Memory B cell (primary cell): ENCODE data around the gene SMIM36.
"Not testable (repeated sequence)": the region's sequence is repeated elsewhere in the genome, so short reads cannot be mapped to it uniquely, and the experiment has no call there.

Experiments used
- ATAC-seq: fragments of 150-1000 bp; cut with Tn5 transposase; 2 replicates; pipeline ENCODE4 v1.10.0; 2021; ENCODE audit warnings: low read depth, mild to moderate bottlenecking, moderate library complexity
- DNase-seq, 2 donors: peaks; one replicate each; pipeline ENCODE4 v3.0.0; 2022; ENCODE audit warnings: low spot score in 2 of 2
- H3K27ac Mint-ChIP-seq: one replicate; pipeline ENCODE4 v1.8.0; 2022; ENCODE audit warnings: mild to moderate bottlenecking, moderate library complexity, mixed read lengths
- H3K27me3 Mint-ChIP-seq: one replicate; pipeline ENCODE4 v1.8.0; 2022; ENCODE audit warnings: mixed read lengths
- H3K36me3 Mint-ChIP-seq: one replicate; pipeline ENCODE4 v1.8.0; 2022; ENCODE audit warnings: mild to moderate bottlenecking, mixed read lengths
- H3K4me1 Mint-ChIP-seq: one replicate; pipeline ENCODE4 v1.8.0; 2022; ENCODE audit warnings: mixed read lengths
- H3K4me3 Mint-ChIP-seq: one replicate; pipeline ENCODE4 v1.8.0; 2022; ENCODE audit warnings: mild to moderate bottlenecking, moderate library complexity, mixed read lengths
- H3K9me3 Mint-ChIP-seq: one replicate; pipeline ENCODE4 v1.8.0; 2022; ENCODE audit warnings: mixed read lengths

The SMIM36 gene

DNA sequence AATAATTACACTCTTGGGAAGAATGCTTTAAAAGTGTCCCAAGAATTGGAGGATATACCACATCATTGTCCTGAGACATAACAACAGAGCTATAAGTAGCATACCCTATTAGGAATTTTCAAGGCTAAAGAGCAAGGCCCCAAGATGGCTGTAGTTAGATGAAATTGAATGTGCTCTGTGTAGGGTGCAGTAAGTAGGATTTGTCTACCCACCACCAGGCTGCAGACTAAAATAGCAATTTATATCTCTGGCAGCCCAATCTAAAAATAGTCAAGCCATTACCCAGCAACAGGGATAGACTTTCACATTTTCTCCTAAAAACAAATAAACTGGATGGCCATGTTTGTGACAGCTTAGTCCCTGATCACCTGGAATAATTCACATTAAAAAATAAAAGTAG, 95.3 kb downstream of the SMIM36 start:
- no peak overlapping the region for H3K4me3 Mint-ChIP-seq

DNA sequence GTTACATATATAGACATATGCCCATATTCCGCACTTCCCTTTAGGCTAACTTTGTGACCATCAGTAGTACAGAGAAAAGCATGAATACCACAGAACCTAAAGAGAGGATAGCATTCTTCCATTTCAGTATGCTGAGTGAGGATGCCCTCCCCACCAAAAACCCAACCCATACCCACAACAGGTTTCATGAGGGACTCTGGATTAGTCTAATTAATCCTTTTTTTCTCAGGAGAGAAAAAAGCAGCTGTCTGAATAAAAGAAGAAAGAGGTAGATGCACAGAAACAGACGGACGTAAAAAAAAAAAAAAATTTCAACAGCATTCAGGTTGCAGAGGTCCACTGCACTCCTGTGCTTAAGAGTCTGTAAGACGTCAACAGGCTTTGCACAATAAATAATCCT, 96.3 kb downstream of the SMIM36 start:
- Mint-ChIP-seq H3K27me3 (no peaks in the 10 kb centered on the region), H3K9me3 (no peaks in the 10 kb centered on the region), H3K4me1 (peaks cover 29% of the 10 kb centered on the region), H3K27ac (no peak overlapping the region), H3K36me3 (peaks cover 23% of the 10 kb centered on the region), H3K4me3 (no peak overlapping the region)
- ATAC-seq (no peak), DNase-seq (no peak)

More for the DNA sequence above, 95.3 kb downstream of the SMIM36 start:
- H3K27me3 Mint-ChIP-seq = no peaks in the 10 kb centered on the region
- no peak for DNase-seq
- H3K9me3 Mint-ChIP-seq = no peaks in the 10 kb centered on the region
- no peak for ATAC-seq
- H3K4me1 Mint-ChIP-seq = peaks cover 33% of the 10 kb centered on the region
- H3K27ac Mint-ChIP-seq = no peak overlapping the region
- peaks cover 15% of the 10 kb centered on the region for H3K36me3 Mint-ChIP-seq

- no peaks in the 10 kb centered on the region for H3K27me3 Mint-ChIP-seq
- peaks cover 19% of the 10 kb centered on the region for H3K4me1 Mint-ChIP-seq
- H3K4me3 Mint-ChIP-seq = no peak overlapping the region
- peaks cover 24% of the 10 kb centered on the region for H3K36me3 Mint-ChIP-seq
- ATAC-seq = no peak
- H3K27ac Mint-ChIP-seq = no peak overlapping the region
- DNase-seq = no peak
- H3K9me3 Mint-ChIP-seq = no peaks in the 10 kb centered on the region
Measured at GRCh38 chr17:55413825-55414489, 97.3 kb downstream of the SMIM36 start.

DNA sequence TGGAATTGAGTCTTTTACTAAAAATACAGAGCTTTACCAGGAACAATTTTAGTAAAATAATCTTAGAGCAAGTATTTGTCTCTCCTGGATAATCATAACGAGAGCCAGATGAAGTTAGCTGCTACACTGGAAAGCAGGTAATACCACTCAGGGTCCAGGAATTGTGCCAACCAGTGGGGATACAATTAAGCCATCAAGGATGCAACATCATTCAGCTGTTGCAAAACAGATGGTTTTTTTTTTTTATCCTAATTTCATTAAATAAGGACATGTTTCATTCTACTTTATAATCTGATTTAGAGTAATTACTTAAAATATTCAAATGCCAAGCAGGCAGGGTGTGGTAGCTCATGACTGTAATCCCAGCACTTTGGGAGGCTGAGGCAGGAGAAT, 99.8 kb downstream of the SMIM36 start:
- no peaks in the 10 kb centered on the region for H3K27me3 Mint-ChIP-seq
- ATAC-seq (no peak), DNase-seq (no peak)
- no peak overlapping the region for H3K4me3 Mint-ChIP-seq
- H3K9me3 Mint-ChIP-seq = no peaks in the 10 kb centered on the region
- H3K4me1 Mint-ChIP-seq = peaks cover under 1% of the 10 kb centered on the region
- H3K27ac Mint-ChIP-seq = no peak overlapping the region
- peaks cover 20% of the 10 kb centered on the region for H3K36me3 Mint-ChIP-seq

DNA sequence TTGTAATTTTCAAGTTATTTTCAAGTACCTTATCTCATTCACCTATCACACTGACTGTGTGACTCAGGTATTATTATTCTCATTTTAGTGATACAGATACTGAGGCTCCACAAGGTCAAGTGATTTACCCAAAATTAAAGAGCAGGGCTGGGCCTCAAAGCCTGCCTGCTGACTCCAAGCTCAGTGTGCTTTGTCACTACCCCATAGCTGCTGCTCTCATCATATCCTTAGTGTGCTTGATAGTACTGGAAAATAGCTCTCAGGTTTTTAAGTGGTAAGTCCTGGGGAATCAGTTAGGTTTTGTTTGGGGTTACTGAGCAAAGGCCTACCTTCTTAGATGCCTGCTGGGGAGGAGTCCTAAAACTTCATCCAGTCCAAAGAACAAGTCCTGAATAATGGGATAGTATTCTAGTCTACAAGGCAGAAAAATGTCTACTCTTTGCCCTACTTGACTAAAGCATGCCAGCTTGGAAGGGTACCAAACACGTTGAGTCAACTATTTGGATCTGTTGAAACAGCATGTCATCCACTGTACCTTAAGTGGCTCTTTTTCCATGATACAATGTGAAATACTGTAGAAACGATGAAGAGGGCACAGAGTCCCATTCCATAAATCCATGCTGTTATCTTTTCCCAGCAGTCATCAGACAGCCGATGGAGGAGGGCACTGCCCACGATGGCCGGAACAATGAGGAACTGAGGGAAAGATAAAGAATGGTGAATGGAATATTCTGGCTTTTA, 100.4 kb downstream of the SMIM36 start:
- peaks cover 20% of the 10 kb centered on the region for H3K36me3 Mint-ChIP-seq
- no peaks in the 10 kb centered on the region for H3K27me3 Mint-ChIP-seq
- DNase-seq (no peak), ATAC-seq (no peak)
- no peaks in the 10 kb centered on the region for H3K9me3 Mint-ChIP-seq
- no peaks in the 10 kb centered on the region for H3K4me1 Mint-ChIP-seq
- no peak overlapping the region for H3K4me3 Mint-ChIP-seq
- no peak overlapping the region for H3K27ac Mint-ChIP-seq

DNA sequence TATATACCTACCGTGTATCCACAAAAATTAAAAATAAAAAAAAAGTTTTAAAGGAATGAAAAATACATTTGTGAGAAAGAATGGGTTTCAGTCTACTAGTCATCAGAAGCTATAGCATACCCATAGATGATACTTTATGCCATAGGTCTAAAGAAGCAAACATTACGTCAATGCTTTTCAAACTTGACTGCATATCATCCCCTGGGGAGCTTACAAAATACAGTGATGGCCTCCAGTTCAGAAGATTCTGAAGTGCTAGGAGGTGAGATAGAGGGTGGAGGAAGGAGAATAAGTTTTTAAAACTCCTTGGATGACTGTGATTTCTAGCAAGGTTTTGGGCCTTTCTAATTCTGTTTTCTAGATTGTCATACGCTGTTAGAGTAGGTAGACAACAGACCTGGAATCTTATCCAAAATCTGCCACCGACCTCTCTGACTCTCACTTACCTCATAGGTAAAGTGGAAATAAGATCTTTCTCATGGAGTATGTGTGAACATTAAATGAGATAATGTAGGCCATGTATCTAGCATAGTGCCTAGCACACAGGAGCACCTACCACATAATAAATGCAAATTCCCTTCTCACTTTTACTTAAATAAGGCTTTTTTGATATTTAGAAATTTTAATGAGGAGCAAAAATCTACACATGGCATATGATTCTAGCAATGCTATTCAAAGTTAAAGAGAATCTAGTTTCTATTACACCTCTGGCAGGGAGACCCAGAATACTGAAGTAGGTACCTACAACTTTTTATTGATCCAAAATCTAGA, 102.0 kb downstream of the SMIM36 start:
- Mint-ChIP-seq H3K27ac (no peak overlapping the region), H3K4me1 (no peaks in the 10 kb centered on the region), H3K36me3 (peaks cover 23% of the 10 kb centered on the region), H3K4me3 (no peak overlapping the region), H3K27me3 (no peaks in the 10 kb centered on the region), H3K9me3 (no peaks in the 10 kb centered on the region)
- DNase-seq = no peak
- no peak for ATAC-seq

DNA sequence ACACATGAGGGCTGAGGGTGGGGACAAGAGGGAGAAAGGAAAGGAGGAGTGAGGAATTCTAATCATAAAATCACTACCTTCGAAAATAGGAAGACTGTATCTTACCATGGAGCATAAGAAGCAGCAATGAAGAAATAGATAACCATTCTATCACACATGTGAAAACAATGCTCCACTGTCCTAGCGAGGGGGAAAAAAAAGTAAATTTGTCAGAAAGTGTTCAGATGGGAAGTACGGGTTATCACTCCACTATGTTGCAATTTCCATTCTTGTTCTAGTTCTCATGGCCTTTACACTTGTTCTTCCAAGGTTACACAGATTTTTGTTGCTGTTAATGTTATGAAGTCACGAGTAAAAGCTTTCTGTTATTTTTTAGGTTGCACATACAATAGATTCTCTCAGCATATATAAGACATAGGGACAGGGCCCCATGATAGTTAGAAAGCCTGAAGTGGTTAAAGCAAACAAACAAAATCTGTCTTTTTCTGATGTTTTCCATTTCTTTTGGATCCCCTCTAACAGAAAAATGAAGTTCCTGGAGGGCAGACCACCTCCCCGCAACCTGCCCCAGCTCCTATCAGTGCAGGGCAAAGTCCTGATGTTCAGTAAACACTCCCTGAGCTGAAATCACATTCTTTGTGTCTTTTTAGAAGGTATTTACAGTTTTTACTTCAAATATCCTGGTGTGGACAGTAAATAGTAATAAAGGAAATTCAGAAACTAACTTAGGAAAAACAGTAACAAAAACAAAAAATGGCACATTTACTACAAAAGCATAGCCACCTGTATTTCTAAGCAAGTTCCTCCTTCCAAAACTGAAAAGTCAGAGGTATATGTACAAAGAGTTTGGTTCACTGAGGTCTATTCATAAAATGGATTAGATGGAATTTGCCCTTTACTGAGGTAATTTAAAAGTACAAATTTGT, 103.3 kb downstream of the SMIM36 start:
- no peaks in the 10 kb centered on the region for H3K9me3 Mint-ChIP-seq
- DNase-seq (no peak), ATAC-seq (no peak)
- peaks cover 23% of the 10 kb centered on the region for H3K36me3 Mint-ChIP-seq
- no peaks in the 10 kb centered on the region for H3K27me3 Mint-ChIP-seq
- no peak overlapping the region for H3K4me3 Mint-ChIP-seq
- H3K27ac Mint-ChIP-seq = no peak overlapping the region
- no peaks in the 10 kb centered on the region for H3K4me1 Mint-ChIP-seq

DNA sequence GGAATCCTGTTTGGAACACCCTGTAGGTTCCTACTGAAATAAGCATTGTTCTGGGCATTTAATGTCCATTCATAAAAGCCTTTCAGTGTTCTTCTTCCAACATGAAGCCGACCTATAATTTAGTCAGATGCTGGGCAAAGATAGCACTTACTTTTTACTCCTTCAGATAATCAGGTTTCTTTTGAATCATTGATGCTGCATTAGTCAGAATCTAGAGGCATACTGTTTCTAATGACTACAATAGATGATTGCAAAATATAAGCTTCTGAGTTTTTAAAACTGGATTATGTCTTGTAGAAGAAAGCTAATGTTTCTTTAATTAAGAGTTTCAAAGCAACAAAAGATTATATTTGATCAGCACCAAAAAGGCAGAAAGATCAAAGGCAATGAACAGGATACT, 105.7 kb downstream of the SMIM36 start:
- H3K27me3 Mint-ChIP-seq = no peaks in the 10 kb centered on the region
- H3K9me3 Mint-ChIP-seq = no peaks in the 10 kb centered on the region
- no peaks in the 10 kb centered on the region for H3K4me1 Mint-ChIP-seq
- H3K36me3 Mint-ChIP-seq = peaks cover 21% of the 10 kb centered on the region
- ATAC-seq (no peak), DNase-seq (no peak)
- no peak overlapping the region for H3K4me3 Mint-ChIP-seq
- H3K27ac Mint-ChIP-seq = no peak overlapping the region

- H3K36me3 Mint-ChIP-seq = peaks cover 24% of the 10 kb centered on the region
Measured at GRCh38 chr17:55404197-55404596, 107.1 kb downstream of the SMIM36 start.

DNA sequence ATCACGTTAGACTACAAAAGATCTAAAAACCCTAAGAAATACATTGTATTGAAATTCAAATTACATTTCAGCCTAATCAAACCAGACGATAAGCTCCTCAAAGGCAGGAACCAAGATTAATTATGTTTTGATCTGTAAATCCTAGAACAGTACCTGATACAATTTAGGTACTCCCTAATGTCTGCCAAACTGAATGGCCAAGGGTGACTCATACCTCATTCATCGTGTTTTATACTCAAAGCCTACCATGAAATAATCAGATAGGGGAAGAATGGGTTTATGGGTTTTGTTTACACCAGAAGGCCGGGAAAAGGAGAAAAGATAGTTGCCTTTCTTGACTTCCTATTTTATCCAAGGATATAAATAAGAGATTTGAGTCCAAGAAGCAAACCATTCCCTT, 108.9 kb downstream of the SMIM36 start:
- DNase-seq (no peak), ATAC-seq (no peak)
- H3K4me1 Mint-ChIP-seq = no peaks in the 10 kb centered on the region
- peaks cover 30% of the 10 kb centered on the region for H3K36me3 Mint-ChIP-seq
- H3K9me3 Mint-ChIP-seq = no peaks in the 10 kb centered on the region
- H3K27ac Mint-ChIP-seq = peak overlapping the region; percentile 21
- no peak overlapping the region for H3K4me3 Mint-ChIP-seq
- H3K27me3 Mint-ChIP-seq = no peaks in the 10 kb centered on the region

More at GRCh38 chr17:55404197-55404596, 107.1 kb downstream of the SMIM36 start:
- DNase-seq, H3K27me3 Mint-ChIP-seq, H3K9me3 Mint-ChIP-seq, H3K4me1 Mint-ChIP-seq, H3K27ac Mint-ChIP-seq, H3K4me3 Mint-ChIP-seq, ATAC-seq: not testable (repeated sequence)
